Renal cortical epithelial cell (primary cell): Measurements from ENCODE around the gene STAC2. TPM values are rescaled to one million over a fixed set of nuclear protein-coding genes. Genes with fewer than 3 reads are reported as not detected.
"Not testable (repeated sequence)": the region's sequence is repeated elsewhere in the genome, so short reads cannot be mapped to it uniquely, and the experiment has no call there.

Source experiments
- DNase-seq: peaks from one replicate; pipeline ENCODE4 v3.0.0-alpha.2; 2011; ENCODE audit warnings: low read depth
- total RNA-seq: library from RNA; depleted of rRNA; stranded (reverse); fragments of >200 nt; gene quantifications from 2 replicates; pipeline ENCODE4 v1.2.3, GENCODE V29; 2014

STAC2 gene
- 44.7 TPM in 1 of 2 replicates, not detected in the other for total RNA-seq

- DNase-seq, result no peak
Observed at GRCh38 chr17:39225308-39225958, at the start of gene STAC2. Gene STAC2 (minus strand): TSS chr17:39225945. CDS start chr17:39225502, 443 bp downstream.

- no peak for DNase-seq
Observed at GRCh38 chr17:39271546-39271945, 45.8 kb upstream of the STAC2 start.

DNA sequence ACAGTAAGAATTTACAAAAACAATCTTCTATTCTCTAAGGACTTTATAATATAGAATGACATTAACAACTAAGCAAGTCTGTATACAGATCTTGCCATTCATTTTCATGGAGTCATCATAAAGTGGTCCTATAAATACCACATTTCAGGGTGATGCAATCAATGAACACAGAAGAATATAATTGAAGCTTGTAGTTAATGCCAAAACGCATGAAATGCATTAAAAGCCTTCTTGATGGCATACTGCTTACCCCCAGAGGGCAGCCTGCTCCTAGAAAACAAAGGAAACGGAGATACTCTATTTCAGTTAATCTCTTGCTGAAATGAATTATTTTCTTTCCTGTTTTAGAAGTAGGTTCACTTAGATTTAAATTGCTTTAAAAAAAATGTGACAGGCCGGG, 45.2 kb upstream of the STAC2 start:
- peak; percentile 30 for DNase-seq

GRCh38 chr17:39264119-39264518, 38.4 kb upstream of the STAC2 start:
- DNase-seq, result no peak

GRCh38 chr17:39261286-39261685, 35.5 kb upstream of the STAC2 start:
- no peak for DNase-seq

GRCh38 chr17:39252788-39253460, 27.2 kb upstream of the STAC2 start:
- DNase-seq, result no peak

DNA sequence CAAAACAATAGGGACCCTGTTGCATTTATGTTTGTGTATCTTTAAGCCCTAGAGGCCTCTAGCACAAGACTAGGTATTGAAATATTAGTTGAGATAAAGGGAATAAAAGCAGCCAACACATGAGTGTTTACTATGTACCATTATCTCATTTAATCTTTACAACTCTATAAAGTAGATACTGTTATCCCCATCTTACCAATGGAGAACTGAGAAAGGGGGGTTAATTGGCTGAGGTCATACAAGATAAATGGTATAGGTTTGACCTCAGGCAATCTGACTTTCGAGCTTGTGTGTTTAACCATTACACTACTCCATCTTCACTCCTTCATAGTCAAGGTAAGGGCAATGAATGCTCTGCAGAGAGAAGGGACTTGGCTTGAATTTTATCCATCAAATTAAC, 26.3 kb upstream of the STAC2 start:
- DNase-seq, result no peak

DNA sequence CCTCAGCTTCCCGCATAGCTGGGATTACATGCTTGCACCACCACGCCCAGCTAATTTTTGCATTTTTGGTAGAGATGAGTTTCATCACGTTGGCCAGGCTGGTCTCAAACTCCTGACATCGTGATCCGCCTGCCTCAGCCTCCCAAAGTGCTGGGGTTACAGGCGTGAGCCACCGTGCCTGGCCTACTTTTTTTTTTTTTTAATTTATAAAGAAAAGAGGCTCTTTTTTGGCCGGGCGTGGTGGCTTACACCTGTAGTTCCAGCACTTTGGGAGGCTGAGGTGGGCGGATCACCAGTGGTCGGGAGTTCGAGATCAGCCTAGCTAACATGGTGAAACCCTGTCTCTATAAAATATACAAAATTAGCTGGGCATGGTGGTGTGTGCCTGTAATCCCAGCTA, 24.3 kb upstream of the STAC2 start:
- not testable (repeated sequence) for DNase-seq

- DNase-seq, result no peak
Observed at GRCh38 chr17:39246274-39246673, 20.5 kb upstream of the STAC2 start.

DNA sequence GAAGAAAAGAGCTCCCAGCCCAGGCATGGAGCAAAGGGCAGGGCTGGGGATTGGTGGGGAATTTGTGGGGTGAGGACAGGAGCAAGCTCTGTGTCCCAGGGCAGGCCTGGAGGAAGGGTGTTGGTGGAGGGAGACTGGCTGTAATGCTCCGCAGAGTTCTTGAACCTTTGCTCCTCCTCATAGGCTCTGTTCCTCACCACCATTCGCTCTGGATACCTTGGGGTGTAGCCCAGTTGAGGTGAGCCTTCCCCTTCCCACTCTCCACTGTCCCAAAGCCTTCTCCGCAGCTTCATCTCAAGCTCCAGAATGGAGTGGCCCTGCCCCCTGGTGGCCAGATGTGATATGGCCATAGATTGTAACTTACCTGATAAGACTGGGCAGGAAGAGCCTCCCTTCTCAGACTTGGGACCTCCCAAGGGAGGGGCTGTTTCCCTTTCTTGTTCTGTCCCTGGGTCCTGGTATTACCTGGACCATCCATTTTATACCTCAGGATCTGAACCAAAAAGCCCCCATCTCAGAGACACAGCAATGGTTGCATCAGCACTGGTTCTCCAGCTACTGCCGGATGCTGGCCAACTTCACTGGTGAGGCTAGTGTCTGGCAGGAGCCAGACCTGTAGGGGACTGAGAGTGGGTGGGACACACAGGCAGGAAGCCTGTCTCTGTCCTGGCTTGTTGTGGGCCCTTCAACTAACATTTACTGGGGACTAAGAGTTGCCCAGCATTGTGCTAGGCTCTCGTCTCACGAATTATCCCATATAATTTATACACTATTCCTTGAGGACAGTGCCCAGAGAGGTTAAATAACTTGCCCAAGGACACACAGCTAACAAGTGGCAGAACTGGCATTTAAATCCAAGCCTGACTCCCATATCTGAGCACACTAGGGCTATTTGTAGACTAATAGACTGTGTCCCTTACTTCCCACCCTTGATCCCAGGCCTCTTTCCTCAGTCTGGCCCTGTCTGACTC, 19.1 kb upstream of the STAC2 start:
- peak; percentile 64 for DNase-seq

- DNase-seq, result no peak
Observed at GRCh38 chr17:39244016-39244599, 18.4 kb upstream of the STAC2 start.

DNA sequence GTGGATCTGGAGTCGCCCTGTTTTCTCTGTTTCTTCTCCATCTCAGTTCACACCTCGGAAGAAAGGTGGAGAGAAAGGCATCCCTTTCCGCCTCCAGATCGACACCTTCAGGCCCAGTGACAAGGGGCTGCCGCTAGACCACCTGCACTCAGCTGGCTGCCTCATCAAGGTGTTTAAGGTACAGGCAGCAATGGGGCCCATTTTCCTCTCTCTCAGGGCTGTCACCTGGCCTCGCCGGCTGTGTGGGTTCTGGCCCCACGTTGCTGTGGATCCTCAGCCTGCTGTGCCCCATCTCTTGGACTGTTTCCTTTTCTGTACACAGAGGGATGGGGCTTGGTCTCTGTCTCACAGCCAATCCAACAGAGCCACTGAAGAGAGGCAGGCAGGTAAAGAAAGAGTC, 17.4 kb upstream of the STAC2 start:
- DNase-seq, result no peak

DNA sequence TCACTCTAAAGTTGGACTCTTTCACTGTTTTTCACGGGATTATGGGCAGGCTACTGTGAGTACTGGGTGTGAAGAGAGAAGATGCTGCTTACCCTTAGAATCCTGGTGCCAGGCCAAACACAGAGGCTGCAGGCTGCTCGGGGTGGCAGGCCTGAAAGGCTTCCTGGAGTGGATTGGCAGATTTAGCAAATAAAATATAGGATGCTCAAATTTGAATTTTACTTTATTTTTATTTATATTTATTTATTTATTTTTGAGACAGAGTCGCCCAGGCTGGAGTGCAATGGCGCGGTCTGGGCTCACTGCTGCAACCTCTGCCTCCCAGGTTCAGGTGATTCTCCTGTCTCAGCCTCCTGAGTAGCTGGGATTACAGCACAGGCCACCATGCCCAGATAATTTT, 14.9 kb upstream of the STAC2 start:
- DNase-seq, result no peak

GRCh38 chr17:39239640-39240314, 14.0 kb upstream of the STAC2 start:
- DNase-seq, result no peak

DNA sequence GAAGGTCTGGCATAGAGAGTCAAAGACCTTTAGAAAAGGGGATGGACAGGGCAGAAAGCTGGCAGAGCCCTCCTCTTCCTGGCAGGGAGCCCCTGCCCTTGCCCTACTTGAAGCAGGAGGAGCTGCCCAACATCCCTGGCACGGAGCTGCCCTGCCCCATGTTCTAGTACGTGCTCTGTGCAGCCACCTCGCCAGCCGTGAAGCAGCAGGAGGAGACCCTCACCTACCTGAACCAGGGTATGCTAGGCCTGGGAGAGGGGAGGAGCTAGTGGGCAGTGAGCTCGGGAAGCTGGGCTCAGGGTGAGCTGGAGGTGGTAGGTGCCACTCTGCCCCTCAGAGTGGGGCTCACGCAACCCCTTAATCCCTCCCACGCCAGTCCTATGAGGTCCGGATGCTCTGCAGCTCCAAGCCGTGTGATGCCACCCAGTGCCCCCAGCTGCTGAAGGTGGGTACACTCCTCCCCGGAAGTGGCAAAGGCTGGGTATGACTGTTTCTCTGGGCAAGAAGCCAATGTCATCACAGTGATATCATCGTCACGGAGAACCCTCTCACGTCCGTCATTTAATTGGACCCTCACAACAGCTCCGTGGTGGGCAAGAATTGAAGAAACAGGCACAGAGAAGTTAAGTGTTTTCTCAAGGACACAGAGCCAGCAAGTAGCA, 12.7 kb upstream of the STAC2 start:
- DNase-seq, result peak; percentile 69

- DNase-seq, result no peak
Observed at GRCh38 chr17:39237586-39237985, 11.8 kb upstream of the STAC2 start.

GRCh38 chr17:39236981-39237441, 11.3 kb upstream of the STAC2 start:
- no peak for DNase-seq

DNA sequence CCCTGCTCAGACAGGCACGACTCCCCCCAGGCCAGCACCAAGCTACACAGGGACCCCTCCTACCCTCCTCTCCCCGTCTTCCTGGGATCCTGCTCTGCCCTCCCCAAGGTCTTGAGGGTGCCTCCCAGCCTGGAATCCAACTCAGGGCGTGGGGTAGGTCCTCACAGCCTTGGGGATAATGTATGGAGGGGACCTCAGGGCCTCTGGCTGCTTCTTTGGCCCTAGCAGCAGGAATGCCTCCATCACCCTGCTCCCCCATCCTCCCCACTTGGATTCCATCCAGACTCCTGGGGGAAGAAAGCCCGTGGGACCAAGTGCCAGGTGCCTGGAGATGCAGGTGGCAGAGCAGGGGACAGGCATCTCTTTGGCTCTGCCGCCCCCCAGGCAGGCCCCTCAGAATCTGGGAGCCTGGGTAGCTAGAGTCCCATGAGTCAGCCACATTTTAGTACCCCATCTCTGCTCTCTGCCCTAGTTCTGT, 10.7 kb upstream of the STAC2 start:
- no peak for DNase-seq

DNA sequence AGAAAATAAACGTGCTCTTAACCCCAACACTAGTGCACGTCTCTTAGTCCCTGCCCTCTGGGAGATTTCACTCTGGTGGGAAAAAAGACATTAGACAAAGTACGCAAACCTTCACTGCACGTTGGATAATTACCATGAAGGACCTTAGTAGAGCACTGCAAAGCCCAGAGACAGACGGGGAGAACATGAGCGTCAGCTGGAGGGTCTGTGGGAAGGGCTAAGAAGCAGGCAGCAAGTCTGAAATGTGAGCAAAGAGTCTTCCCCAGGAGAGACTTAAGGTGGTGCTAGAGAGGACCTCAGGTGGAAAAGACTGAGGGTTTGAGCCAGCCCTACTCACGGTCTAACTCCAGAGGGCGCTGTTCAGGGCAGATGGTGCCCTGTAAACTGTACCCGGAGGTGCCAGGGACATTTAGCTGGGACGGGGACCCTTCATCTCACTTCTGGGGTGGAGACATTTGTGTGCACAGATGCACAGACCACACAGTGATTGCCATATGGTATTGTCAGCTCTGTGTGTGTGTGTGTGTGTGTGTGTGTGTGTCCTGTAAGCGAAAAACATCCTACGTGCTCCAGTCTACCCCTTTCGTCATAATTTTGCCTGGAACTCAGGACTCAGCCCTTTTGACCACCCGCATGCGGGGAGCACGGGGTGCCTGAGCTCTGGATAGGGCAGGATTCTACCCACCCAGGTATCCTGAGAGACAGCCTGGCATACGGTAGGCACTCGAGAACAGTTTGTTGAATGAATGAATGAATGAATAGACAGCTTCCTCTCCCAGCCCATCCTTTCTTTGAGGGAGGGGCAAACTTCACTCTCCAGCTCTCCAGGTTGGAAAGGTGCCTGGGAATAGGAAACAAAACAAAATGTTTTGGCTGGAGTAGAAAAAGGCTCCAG, 10.1 kb upstream of the STAC2 start:
- peak; percentile 65 for DNase-seq
